GM12878 (cell line): ENCODE results near the gene ECPAS. TPM values are rescaled to one million over a fixed set of nuclear protein-coding genes. Genes with fewer than 3 reads are reported as not detected.

ENCODE experiments used
- ATAC-seq: fragments of 200-7000 bp; cut with Tn5 transposase; 3 replicates; pipeline ENCODE4 v1.9.1; 2020; ENCODE audit warnings: mild to moderate bottlenecking, moderate library complexity
- BruUV-seq: library from RNA; stranded (reverse); fragments of 400-500 nt; replicated peaks from 2 replicates; lab custom pipeline; 2021; lab: Mats Ljungman, UMichigan
- CTCF ChIA-PET: fragments of 300-600 bp; sonication (Branson Sonifier 250); formaldehyde crosslinking; extraction: SDS; loops from one replicate; lab custom pipeline; 2021; ENCODE audit warnings: inconsistent platforms; lab: Yijun Ruan, JAX
- POLR2A ChIA-PET: fragments of 350-600 bp; formaldehyde crosslinking; extraction: SDS; loops from one replicate; lab custom pipeline; 2021; ENCODE audit warnings: inconsistent platforms; lab: Charles Lee
- RAD21 ChIA-PET: fragments of 300-600 bp; sonication (Branson Sonifier 250); formaldehyde crosslinking; loops from one replicate; lab custom pipeline; 2023; ENCODE audit warnings: antibody characterized with exemption; ENCODE audit not compliant: unreplicated experiment; lab: Charles Lee
- SMC1A ChIA-PET: fragments of 300-600 bp; sonication (Branson Sonifier 250); formaldehyde crosslinking; loops from one replicate; lab custom pipeline; 2023; ENCODE audit not compliant: unreplicated experiment, uncharacterized antibody; lab: Charles Lee
- DNase-seq: peaks from one replicate; pipeline ENCODE4 v3.0.0-alpha.2; 2011; ENCODE audit warnings: low read depth, low spot score
- FAIRE-seq: peaks from 3 replicates; lab custom pipeline; 2011; peaks lifted over from hg19 to GRCh38; lab: Jason Lieb, UNC
- H2AFZ ChIP-seq: 2 replicates; pipeline ENCODE4 v1.6.0; 2011; ENCODE audit warnings: low read depth, low read length, control low read depth; ENCODE audit not compliant: control insufficient read depth
- H3K27ac ChIP-seq: 2 replicates; pipeline ENCODE4 v1.5.1; 2011; ENCODE audit warnings: control low read depth; ENCODE audit not compliant: control insufficient read depth, insufficient read depth
- H3K27me3 ChIP-seq, 2 experiments: replicated peaks in 1 of 2; 2 replicates each; pipeline versions ENCODE4 v1.6.0 to v1.6.1; 2011; ENCODE audit warnings: low read length in 1 of 2; ENCODE audit not compliant: control insufficient read depth in 2 of 2, insufficient read depth in 2 of 2
- H3K36me3 ChIP-seq, 2 experiments: 2 replicates each; pipeline ENCODE4 v1.5.1; 2011; ENCODE audit warnings: low read length in 1 of 2; ENCODE audit not compliant: control insufficient read depth in 2 of 2, insufficient read depth in 2 of 2
- H3K4me1 ChIP-seq: 2 replicates; pipeline ENCODE4 v1.6.1; 2011; ENCODE audit warnings: mild to moderate bottlenecking, low read length, moderate library complexity, mixed read lengths; ENCODE audit not compliant: control insufficient read depth, insufficient read depth
- H3K4me2 ChIP-seq: 2 replicates; pipeline ENCODE4 v1.6.0; 2011; ENCODE audit warnings: control low read depth; ENCODE audit not compliant: control insufficient read depth, insufficient read depth
- H3K4me3 ChIP-seq: fragments of 200-600 bp; sonication (generic); 2 replicates; pipeline ENCODE4 v1.5.1; 2016
- H3K79me2 ChIP-seq: 2 replicates; pipeline ENCODE4 v1.6.0; 2011; ENCODE audit warnings: low read length; ENCODE audit not compliant: control insufficient read depth, insufficient read depth
- H3K9ac ChIP-seq: 2 replicates; pipeline ENCODE4 v1.8.0; 2011; ENCODE audit warnings: low read length, control low read depth, mixed read lengths; ENCODE audit not compliant: control insufficient read depth, insufficient read depth
- H3K9me3 ChIP-seq: replicated peaks from 3 replicates; pipeline ENCODE4 v1.5.1; 2011; ENCODE audit warnings: mild to moderate bottlenecking, low read length; ENCODE audit not compliant: control insufficient read depth, insufficient read depth
- H4K20me1 ChIP-seq: 2 replicates; pipeline ENCODE4 v1.6.0; 2011; ENCODE audit not compliant: control insufficient read depth, insufficient read depth
- ATF7 ChIP-seq: fragments of 450-650 bp; IDR thresholded peaks from 2 replicates; pipeline ENCODE4 v1.6.1; 2016; ENCODE audit warnings: low read depth, mild to moderate bottlenecking
- BMI1 ChIP-seq: fragments of 450-650 bp; IDR thresholded peaks from 2 replicates; pipeline ENCODE4 v1.6.1; 2016; ENCODE audit warnings: mild to moderate bottlenecking, moderate library complexity, borderline replicate concordance
- IKZF2 ChIP-seq, 2 experiments: fragments of 450-650 bp; IDR thresholded peaks; 2 replicates each; pipeline ENCODE4 v1.6.1; 2017; ENCODE audit warnings: mild to moderate bottlenecking in 2 of 2, moderate library complexity in 2 of 2
- IRF4 ChIP-seq: IDR thresholded peaks from 2 replicates; pipeline ENCODE4 v1.6.1; 2011; ENCODE audit warnings: low read depth, low read length
- JUNB ChIP-seq: IDR thresholded peaks from 2 replicates; pipeline ENCODE4 v1.6.1; 2016; ENCODE audit warnings: antibody characterized with exemption, mild to moderate bottlenecking
- LARP7 ChIP-seq: fragments of 450-650 bp; IDR thresholded peaks from 2 replicates; pipeline ENCODE4 v1.6.1; 2017; ENCODE audit warnings: mild to moderate bottlenecking
- RB1 ChIP-seq: fragments of 450-650 bp; formaldehyde crosslinking; IDR thresholded peaks from 2 replicates; pipeline ENCODE4 v1.6.1; 2017; ENCODE audit warnings: mild to moderate bottlenecking, borderline replicate concordance
- SPI1 ChIP-seq: IDR thresholded peaks from 2 replicates; pipeline ENCODE4 v1.6.1; 2011; ENCODE audit warnings: low read depth, mild to moderate bottlenecking, low read length, moderate library complexity, borderline replicate concordance; ENCODE audit not compliant: insufficient read depth
- TARDBP ChIP-seq: IDR thresholded peaks from 2 replicates; pipeline ENCODE4 v1.6.1; 2016; ENCODE audit warnings: borderline replicate concordance
- ZNF24 ChIP-seq: fragments of 450-650 bp; IDR thresholded peaks from 2 replicates; pipeline ENCODE4 v1.6.1; 2017; ENCODE audit warnings: antibody characterized with exemption, mild to moderate bottlenecking
- WGBS: methylation state at CpG from one replicate; pipeline ENCODE4 v1.1.6; 2016; ENCODE audit warnings: low lambda C conversion rate; ENCODE audit not compliant: insufficient replicate concordance, insufficient coverage; ENCODE audit errors: missing lambda C conversion rate; 5-methylcytosine and 5-hydroxymethylcytosine counted together
- in situ Hi-C: fragments of 300-500 bp; cut with MboI; formaldehyde crosslinking; loops from 9 replicates; pipeline ENCODE4 v1.14.3; 2018; ENCODE audit warnings: mixed read lengths
- intact Hi-C: fragments of 100-400 bp; cut with micrococcal nuclease; formaldehyde crosslinking; loops from one replicate; pipeline ENCODE4 v1.14.2; 2022; ENCODE audit not compliant: unreplicated experiment
- polyA plus RNA-seq, 11 experiments: library from polyadenylated mRNA; depleted of rRNA in 4 of 11; unstranded in 6 of 11; stranded (reverse) in 5 of 11; fragments of >200 nt; fragmentation: Nextera tagmentation in 4 of 11; fragmentation: Illumina TruSeq in 1 of 11; extraction: Ambion mirVana in 4 of 11; extraction: Trizol in 1 of 11; gene quantifications; 1 replicate in 1 of 11; 2 replicates in 10 of 11; pipeline versions ENCODE4 v1.2.1 to v1.2.3, GENCODE V29; 2011 to 2016; ENCODE audit warnings: inconsistent platforms in 2 of 11, missing spikeins in 2 of 11, low read depth in 1 of 11
- total RNA-seq, 4 experiments: library from RNA; depleted of rRNA in 3 of 4; stranded (reverse); fragments of >200 nt in 3 of 4; fragmentation: Illumina TruSeq in 1 of 4; extraction: Trizol in 1 of 4; gene quantifications; 2 replicates each; pipeline versions ENCODE4 v1.2.1 to v1.2.3, GENCODE V29; 2013 to 2021
- TF ChIP-seq, protein P1 (sequence below): fragments of 450-650 bp; IDR thresholded peaks from 2 replicates; pipeline ENCODE4 v1.6.1; 2017; ENCODE audit warnings: mild to moderate bottlenecking, moderate library complexity
- TF ChIP-seq, protein P2 (sequence below): fragments of 450-650 bp; IDR thresholded peaks from 2 replicates; pipeline ENCODE4 v1.6.1; 2016; ENCODE audit warnings: mild to moderate bottlenecking, moderate library complexity, borderline replicate concordance
- TF ChIP-seq, protein P3 (sequence below): fragments of 450-650 bp; conservative IDR thresholded peaks from 2 replicates; pipeline ENCODE4 v1.6.1; 2017; ENCODE audit warnings: mild to moderate bottlenecking, moderate library complexity

The ECPAS gene
- total and polyA plus RNA-seq, 10 of the 15 experiments (the other 5 are each of a cell fraction or from before 2014, with no cell fraction given): 11.2 to 69.8 (median 50.1) TPM

DNA sequence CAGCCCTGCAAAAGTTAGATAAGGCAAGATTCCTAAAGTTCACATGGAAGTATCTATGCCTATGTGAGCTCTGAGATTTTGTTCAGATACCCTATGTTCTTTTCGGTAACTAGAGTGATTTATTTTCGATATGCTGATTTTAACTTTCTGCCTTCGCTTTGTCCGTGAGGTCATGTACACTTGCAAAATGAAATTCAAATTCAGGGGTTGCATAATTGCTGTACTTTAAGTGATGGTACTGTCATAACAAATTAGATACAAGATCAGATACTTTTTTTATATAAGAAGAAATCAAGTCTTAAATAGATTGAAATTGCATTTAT is 350 bp upstream of the ECPAS start:
- H3K4me1 ChIP-seq: no peaks in the 10 kb centered on the region; the same call in 1 of the 2 replicates
- H3K36me3 ChIP-seq: no peaks in the 10 kb centered on the region; a peak in 1 of 4 replicates
- no peak for ATAC-seq
- peak overlapping the region; percentile 96 for H3K27ac ChIP-seq
- 3% methylated on average over 4 of the region's 4 CpGs for WGBS
- peak overlapping the region; percentile 94 for H3K9ac ChIP-seq
- in situ Hi-C loops (no loop called here), intact Hi-C loops (no loop called here)
- H2AFZ ChIP-seq: peak overlapping the region; percentile 60
- H3K27me3 ChIP-seq: no peaks in the 10 kb centered on the region
- no peak for FAIRE-seq
- BruUV-seq: TSS peak; percentile 83
- SMC1A ChIA-PET: no interaction called here
- CTCF ChIA-PET: interaction anchor here (0.7 kb wide), 1 partner anchor 732 kb away, joined by 3 read pairs; no protein-coding TSS in a partner anchor
- RAD21 ChIA-PET: no interaction called here
- no peaks in the 10 kb centered on the region; the same call in 2 of the 3 replicates for H3K9me3 ChIP-seq
- POLR2A ChIA-PET: interaction anchor here (2.1 kb wide), 1 partner anchor 25 kb away, joined by 11 read pairs; no protein-coding TSS in a partner anchor
- peak overlapping the region; percentile 39 for H3K4me2 ChIP-seq
- DNase-seq: no peak
- H4K20me1 ChIP-seq: no peaks in the 10 kb centered on the region
- peak overlapping the region; percentile 79 for H3K4me3 ChIP-seq
- H3K79me2 ChIP-seq: peaks cover 40% of the 10 kb centered on the region
- no peak for TF ChIP-seq RB1
- 0 out of 2 replicates have a peak, but pooled peaks have one; percentile 41 for TF ChIP-seq BMI1
- TF ChIP-seq, protein P1, sequence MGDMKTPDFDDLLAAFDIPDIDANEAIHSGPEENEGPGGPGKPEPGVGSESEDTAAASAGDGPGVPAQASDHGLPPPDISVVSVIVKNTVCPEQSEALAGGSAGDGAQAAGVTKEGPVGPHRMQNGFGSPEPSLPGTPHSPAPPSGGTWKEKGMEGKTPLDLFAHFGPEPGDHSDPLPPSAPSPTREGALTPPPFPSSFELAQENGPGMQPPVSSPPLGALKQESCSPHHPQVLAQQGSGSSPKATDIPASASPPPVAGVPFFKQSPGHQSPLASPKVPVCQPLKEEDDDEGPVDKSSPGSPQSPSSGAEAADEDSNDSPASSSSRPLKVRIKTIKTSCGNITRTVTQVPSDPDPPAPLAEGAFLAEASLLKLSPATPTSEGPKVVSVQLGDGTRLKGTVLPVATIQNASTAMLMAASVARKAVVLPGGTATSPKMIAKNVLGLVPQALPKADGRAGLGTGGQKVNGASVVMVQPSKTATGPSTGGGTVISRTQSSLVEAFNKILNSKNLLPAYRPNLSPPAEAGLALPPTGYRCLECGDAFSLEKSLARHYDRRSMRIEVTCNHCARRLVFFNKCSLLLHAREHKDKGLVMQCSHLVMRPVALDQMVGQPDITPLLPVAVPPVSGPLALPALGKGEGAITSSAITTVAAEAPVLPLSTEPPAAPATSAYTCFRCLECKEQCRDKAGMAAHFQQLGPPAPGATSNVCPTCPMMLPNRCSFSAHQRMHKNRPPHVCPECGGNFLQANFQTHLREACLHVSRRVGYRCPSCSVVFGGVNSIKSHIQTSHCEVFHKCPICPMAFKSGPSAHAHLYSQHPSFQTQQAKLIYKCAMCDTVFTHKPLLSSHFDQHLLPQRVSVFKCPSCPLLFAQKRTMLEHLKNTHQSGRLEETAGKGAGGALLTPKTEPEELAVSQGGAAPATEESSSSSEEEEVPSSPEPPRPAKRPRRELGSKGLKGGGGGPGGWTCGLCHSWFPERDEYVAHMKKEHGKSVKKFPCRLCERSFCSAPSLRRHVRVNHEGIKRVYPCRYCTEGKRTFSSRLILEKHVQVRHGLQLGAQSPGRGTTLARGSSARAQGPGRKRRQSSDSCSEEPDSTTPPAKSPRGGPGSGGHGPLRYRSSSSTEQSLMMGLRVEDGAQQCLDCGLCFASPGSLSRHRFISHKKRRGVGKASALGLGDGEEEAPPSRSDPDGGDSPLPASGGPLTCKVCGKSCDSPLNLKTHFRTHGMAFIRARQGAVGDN: no peak
- TF ChIP-seq TARDBP: no peak
- no peak for TF ChIP-seq ZNF24
- no peak for TF ChIP-seq IRF4
- TF ChIP-seq, protein P2, sequence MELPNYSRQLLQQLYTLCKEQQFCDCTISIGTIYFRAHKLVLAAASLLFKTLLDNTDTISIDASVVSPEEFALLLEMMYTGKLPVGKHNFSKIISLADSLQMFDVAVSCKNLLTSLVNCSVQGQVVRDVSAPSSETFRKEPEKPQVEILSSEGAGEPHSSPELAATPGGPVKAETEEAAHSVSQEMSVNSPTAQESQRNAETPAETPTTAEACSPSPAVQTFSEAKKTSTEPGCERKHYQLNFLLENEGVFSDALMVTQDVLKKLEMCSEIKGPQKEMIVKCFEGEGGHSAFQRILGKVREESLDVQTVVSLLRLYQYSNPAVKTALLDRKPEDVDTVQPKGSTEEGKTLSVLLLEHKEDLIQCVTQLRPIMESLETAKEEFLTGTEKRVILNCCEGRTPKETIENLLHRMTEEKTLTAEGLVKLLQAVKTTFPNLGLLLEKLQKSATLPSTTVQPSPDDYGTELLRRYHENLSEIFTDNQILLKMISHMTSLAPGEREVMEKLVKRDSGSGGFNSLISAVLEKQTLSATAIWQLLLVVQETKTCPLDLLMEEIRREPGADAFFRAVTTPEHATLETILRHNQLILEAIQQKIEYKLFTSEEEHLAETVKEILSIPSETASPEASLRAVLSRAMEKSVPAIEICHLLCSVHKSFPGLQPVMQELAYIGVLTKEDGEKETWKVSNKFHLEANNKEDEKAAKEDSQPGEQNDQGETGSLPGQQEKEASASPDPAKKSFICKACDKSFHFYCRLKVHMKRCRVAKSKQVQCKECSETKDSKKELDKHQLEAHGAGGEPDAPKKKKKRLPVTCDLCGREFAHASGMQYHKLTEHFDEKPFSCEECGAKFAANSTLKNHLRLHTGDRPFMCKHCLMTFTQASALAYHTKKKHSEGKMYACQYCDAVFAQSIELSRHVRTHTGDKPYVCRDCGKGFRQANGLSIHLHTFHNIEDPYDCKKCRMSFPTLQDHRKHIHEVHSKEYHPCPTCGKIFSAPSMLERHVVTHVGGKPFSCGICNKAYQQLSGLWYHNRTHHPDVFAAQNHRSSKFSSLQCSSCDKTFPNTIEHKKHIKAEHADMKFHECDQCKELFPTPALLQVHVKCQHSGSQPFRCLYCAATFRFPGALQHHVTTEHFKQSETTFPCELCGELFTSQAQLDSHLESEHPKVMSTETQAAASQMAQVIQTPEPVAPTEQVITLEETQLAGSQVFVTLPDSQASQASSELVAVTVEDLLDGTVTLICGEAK: peak; percentile 41; the same call in 1 of the 2 replicates
- TF ChIP-seq, protein P3, sequence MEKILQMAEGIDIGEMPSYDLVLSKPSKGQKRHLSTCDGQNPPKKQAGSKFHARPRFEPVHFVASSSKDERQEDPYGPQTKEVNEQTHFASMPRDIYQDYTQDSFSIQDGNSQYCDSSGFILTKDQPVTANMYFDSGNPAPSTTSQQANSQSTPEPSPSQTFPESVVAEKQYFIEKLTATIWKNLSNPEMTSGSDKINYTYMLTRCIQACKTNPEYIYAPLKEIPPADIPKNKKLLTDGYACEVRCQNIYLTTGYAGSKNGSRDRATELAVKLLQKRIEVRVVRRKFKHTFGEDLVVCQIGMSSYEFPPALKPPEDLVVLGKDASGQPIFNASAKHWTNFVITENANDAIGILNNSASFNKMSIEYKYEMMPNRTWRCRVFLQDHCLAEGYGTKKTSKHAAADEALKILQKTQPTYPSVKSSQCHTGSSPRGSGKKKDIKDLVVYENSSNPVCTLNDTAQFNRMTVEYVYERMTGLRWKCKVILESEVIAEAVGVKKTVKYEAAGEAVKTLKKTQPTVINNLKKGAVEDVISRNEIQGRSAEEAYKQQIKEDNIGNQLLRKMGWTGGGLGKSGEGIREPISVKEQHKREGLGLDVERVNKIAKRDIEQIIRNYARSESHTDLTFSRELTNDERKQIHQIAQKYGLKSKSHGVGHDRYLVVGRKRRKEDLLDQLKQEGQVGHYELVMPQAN: no peak
- TF ChIP-seq IKZF2 (IDR thresholded peaks at IDR 0.05): 0 out of 4 replicates have a peak, but pooled peaks of 1 of the 2 experiments have one; percentile 1
- no peak for TF ChIP-seq LARP7
- no peak; the same call in 1 of the 2 replicates for TF ChIP-seq JUNB
- TF ChIP-seq ATF7: 0 out of 2 replicates have a peak, but pooled peaks have one; percentile 22
- no peak for TF ChIP-seq SPI1
